Pancreas (tissue), 10 donors: Measurements from ENCODE around the gene IQGAP2. TPM values are rescaled to one million over a fixed set of nuclear protein-coding genes. Genes with fewer than 3 reads are reported as not detected.

ENCODE experiments used
- ATAC-seq, 4 donors: fragments of 200-7000 bp; cut with Tn5 transposase; one replicate each; pipeline versions ENCODE4 v1.8.0 to v1.9.1; 2020; ENCODE audit warnings: mild to moderate bottlenecking in 4 of 4, moderate library complexity in 4 of 4
- DNase-seq, 6 donors: peaks; one replicate each; pipeline ENCODE4 v3.0.0-alpha.2; 2020
- FAIRE-seq: peaks from 2 replicates; lab custom pipeline; 2012; peaks lifted over from hg19 to GRCh38; lab: Jason Lieb, UNC
- H3K27ac ChIP-seq, 4 donors: fragments of 200-600 bp; sonication (generic); 1 replicate in 3 of 4; 2 replicates in 1 of 4; pipeline versions ENCODE4 v1.5.0 to v1.8.0; 2020
- H3K27me3 ChIP-seq, 4 donors: fragments of 200-600 bp; one replicate each; pipeline ENCODE4 v1.8.0; 2021
- H3K36me3 ChIP-seq, 3 donors: fragments of 200-600 bp; sonication (generic) in 1 of 3; one replicate each; pipeline versions ENCODE4 v1.5.0 to v1.8.0; 2020 to 2021
- H3K4me1 ChIP-seq, 3 donors: fragments of 200-600 bp; one replicate each; pipeline ENCODE4 v1.8.0; 2021
- H3K4me3 ChIP-seq, 4 donors: fragments of 200-600 bp; sonication (generic) in 2 of 4; one replicate each; pipeline versions ENCODE4 v1.5.0 to v1.8.0; 2020 to 2021
- H3K9me3 ChIP-seq, 4 donors: fragments of 200-600 bp; one replicate each; pipeline ENCODE4 v1.8.0; 2021
- CTCF ChIP-seq, 4 donors: fragments of 200-600 bp; sonication (generic) in 3 of 4; IDR thresholded peaks; one replicate each; pipeline versions ENCODE4 v1.5.0 to v1.8.0; 2021; ENCODE audit warnings: antibody characterized with exemption in 4 of 4
- WGBS, 2 donors: extraction: QIAGEN DNeasy Blood & Tissue Kit; methylation state at CpG; one replicate each; pipeline ENCODE4 v1.1.7; 2013; 5-methylcytosine and 5-hydroxymethylcytosine counted together
- intact Hi-C, 3 donors: fragments of 100-400 bp; cut with DNase I; formaldehyde crosslinking; loops; one replicate each; pipeline versions ENCODE4 v1.11.1 to v1.14.2; 2022
- polyA plus RNA-seq, 2 donors: library from polyadenylated mRNA; stranded (reverse); fragments of 200-250 nt; gene quantifications; one replicate each; pipeline ENCODE4 v1.2.3, GENCODE V29; 2013
- total RNA-seq, 6 donors: library from RNA; stranded (reverse); fragmentation: NEBNext Ultra II Directional in 4 of 6; extraction: Animal tissue kit (Norgen Biotek cat#: 25700) in 4 of 6; gene quantifications; one replicate each; pipeline versions ENCODE4 v1.2.1 to v1.2.4, GENCODE V29; 2021 to 2023
- donor health status: healthy with polysubstance abuse.
- donor health status: DM: no; HTN: no; CAD: no; lungs with moderate emphysema.
- donor health status: DM: no; HTN: no; CAD: no.
- donor health status: control.
- donor health status: control.
- donor health status: Bipolar disorder and iron deficiency.
- donor health status: DM: yes; HTN: yes; CAD: no.
- donor health status: DM: no; HTN: no; CAD: no.
- donor health status: DM: no; HTN: no; CAD: no.
- donor health status: DM: yes; HTN: yes; CAD: no.

IQGAP2 gene
- total and polyA plus RNA-seq, 8 donors: 14.4 to 54.0 (median 35.2) TPM

DNA sequence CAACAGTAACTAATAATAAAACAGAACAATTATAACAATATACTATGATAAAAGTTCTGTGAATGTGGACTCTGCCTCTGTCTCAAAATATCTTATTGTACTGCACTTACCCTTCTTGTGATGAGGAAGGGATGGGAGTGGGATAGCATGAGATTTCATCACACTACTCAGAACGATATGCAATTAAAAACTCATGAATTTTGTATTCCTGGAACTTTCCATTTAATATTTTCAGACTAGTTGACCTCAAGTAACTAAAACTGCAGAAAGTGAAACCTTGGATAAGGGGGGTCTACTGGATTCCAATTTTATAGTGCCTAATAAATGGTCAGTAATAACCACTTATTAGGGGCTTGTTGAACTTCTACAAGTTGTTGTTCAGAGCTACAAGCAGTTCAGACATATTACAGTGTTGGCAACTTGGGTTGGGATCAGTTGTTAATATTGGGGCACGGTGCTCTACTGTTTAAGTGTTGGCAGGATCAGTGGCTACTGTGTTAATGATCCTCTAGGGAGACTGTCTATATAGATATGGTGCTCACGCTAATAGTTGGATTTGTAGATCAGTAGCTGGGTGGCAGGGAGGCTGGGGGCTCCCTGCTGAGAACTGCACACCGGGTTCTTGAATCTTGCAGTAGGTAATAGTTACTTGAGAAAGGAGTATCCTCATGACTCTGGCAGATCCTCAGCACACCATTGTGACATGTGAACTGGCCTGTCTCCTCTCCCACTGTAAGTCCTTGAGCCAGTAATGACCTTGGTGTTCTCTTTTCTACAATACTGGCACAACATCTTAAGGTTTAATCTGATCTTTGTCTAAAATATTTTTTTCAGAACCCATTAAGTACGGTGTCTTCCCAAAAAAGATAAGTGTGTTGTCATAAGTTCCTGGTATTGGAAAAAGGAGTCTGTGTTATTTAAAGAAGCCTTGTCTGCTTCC is 158.1 kb downstream of the IQGAP2 start:
- Histone ChIP-seq H3K36me3 (no peaks in the 10 kb centered on the region), H3K9me3 (no peaks in the 10 kb centered on the region), H3K4me3 (no peak overlapping the region), H3K4me1 (peaks cover 0 to 17% (median 16%) of the 10 kb centered on the region in 3 donors), H3K27ac (peak overlapping the region in 1 of 4 donors; percentile 38), H3K27me3 (no peaks in the 10 kb centered on the region)
- ATAC-seq: peak; percentile 21 to 59 (median 45)
- no peak for FAIRE-seq
- 27 to 29% methylated on average over 5 of the region's 5 CpGs for WGBS, 2 donors
- TF ChIP-seq CTCF (IDR thresholded peaks at IDR 0.05): no peak
- DNase-seq: no peak
- intact Hi-C loops: no loop called here

- no peak for FAIRE-seq
- peak overlapping the region in 1 of 4 donors; percentile 38 for H3K27ac ChIP-seq
- H3K27me3 ChIP-seq: no peaks in the 10 kb centered on the region
- no peak for DNase-seq
- WGBS, 2 donors: 44 to 54% methylated on average over 6 of the region's 6 CpGs
- H3K4me3 ChIP-seq: no peak overlapping the region
- H3K36me3 ChIP-seq: no peaks in the 10 kb centered on the region
- H3K4me1 ChIP-seq: peaks cover 0 to 17% (median 16%) of the 10 kb centered on the region in 3 donors
- no peak for TF ChIP-seq CTCF (IDR thresholded peaks at IDR 0.05)
- ATAC-seq: peak; percentile 60 to 71 (median 67)
- intact Hi-C loops: no loop called here
- no peaks in the 10 kb centered on the region for H3K9me3 ChIP-seq
These were observed 158.9 kb downstream of the IQGAP2 start for GRCh38 chr5:76561959-76562358.

GRCh38 chr5:76565009-76565408 is 161.9 kb downstream of the IQGAP2 start:
- DNase-seq: no peak
- ATAC-seq: no peak
- no peak for TF ChIP-seq CTCF (IDR thresholded peaks at IDR 0.05)
- 86 to 89% methylated on average over 7 of the region's 7 CpGs for WGBS, 2 donors
- no peaks in the 10 kb centered on the region for H3K36me3 ChIP-seq
- no peak overlapping the region for H3K27ac ChIP-seq
- H3K4me3 ChIP-seq: no peak overlapping the region
- H3K27me3 ChIP-seq: no peaks in the 10 kb centered on the region
- no peak for FAIRE-seq
- peaks cover 0 to 17% (median 16%) of the 10 kb centered on the region in 3 donors for H3K4me1 ChIP-seq
- intact Hi-C loops: no loop called here
- no peaks in the 10 kb centered on the region for H3K9me3 ChIP-seq

DNA sequence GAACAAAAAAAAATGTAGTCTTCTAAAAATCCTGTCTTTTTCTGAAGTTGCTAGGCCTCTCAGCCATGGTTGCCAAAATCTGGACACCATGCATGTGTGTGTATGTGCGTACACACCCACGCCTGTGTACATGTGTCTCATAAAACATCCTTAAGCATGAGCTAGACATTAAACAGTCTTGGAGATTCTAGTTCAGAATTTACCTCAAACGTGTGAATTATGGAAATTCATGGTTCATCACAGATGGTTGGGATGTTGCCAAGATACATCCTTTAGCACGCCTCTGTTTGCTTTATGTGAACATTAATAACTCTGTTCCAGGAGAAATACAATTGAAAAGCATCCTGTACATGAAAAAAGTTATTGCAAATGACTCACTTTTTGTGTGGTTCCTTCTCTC is 167.1 kb downstream of the IQGAP2 start:
- 82 to 83% methylated on average over 4 of the region's 4 CpGs for WGBS, 2 donors
- H3K27me3 ChIP-seq: no peaks in the 10 kb centered on the region
- FAIRE-seq (no peak), DNase-seq (no peak), ATAC-seq (no peak)
- TF ChIP-seq CTCF (IDR thresholded peaks at IDR 0.05): no peak
- H3K4me3 ChIP-seq: no peak overlapping the region
- no peaks in the 10 kb centered on the region for H3K4me1 ChIP-seq
- H3K36me3 ChIP-seq: no peaks in the 10 kb centered on the region
- no peak overlapping the region for H3K27ac ChIP-seq
- no peaks in the 10 kb centered on the region for H3K9me3 ChIP-seq
- intact Hi-C loops: no loop called here

DNA sequence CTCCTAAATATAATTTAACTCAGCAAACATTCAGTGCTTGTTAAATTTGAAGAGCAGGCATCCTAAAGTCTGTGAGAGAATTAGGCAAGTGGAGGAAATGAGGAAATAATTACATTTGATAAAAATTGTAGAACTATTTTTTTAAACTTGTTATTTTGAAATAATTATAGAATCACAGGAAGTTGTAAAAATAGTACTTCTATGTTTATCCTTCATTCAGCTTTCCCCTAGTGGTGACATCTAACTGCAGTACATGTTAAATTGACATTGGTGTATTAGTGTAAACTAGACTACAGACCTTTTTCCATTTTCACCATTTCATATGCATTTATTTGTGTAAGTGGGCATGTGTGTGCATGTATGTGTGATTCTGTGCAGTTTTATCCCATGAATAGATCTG is 168.5 kb downstream of the IQGAP2 start:
- H3K4me1 ChIP-seq: no peaks in the 10 kb centered on the region
- no peak for TF ChIP-seq CTCF (IDR thresholded peaks at IDR 0.05)
- no peak overlapping the region for H3K27ac ChIP-seq
- H3K36me3 ChIP-seq: no peaks in the 10 kb centered on the region
- intact Hi-C loops: no loop called here
- H3K9me3 ChIP-seq: no peaks in the 10 kb centered on the region
- FAIRE-seq (no peak), DNase-seq (no peak), ATAC-seq (no peak)
- H3K27me3 ChIP-seq: no peaks in the 10 kb centered on the region
- no peak overlapping the region for H3K4me3 ChIP-seq
